ENCODE measurements around the gene CORO2B. TPM values are rescaled to one million over a fixed set of nuclear protein-coding genes. Genes with fewer than 3 reads are reported as not detected.

The CORO2B gene
- total RNA-seq, 1 experiment from 2014 or later = 0.17 TPM

DNA sequence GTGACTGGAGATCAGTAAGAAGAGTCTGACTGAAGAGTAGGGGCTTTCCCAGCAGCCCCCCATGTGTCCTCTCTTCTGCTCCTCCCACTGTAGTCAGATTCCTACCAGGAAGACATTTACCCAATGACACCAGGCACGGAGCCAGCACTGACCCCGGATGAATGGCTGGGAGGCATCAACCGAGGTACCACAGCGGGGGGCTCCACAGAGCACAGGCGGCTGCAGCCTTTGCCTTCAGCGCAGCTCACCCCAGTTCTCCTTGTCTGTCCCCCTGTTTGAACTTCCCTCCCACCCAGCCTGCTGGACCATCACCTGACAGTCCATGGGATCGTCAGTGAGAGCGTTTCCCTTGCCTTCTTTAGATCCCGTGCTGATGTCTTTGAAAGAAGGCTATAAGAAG lies 140.3 kb downstream of the CORO2B start:
- in situ Hi-C loops (cut with HindIII; ENCODE audit: low pct_unique_long_range_greater_than_20kb, low sequenced_read_pairs) = no loop called here
- no peak for DNase-seq (ENCODE audit: low read depth)

DNA sequence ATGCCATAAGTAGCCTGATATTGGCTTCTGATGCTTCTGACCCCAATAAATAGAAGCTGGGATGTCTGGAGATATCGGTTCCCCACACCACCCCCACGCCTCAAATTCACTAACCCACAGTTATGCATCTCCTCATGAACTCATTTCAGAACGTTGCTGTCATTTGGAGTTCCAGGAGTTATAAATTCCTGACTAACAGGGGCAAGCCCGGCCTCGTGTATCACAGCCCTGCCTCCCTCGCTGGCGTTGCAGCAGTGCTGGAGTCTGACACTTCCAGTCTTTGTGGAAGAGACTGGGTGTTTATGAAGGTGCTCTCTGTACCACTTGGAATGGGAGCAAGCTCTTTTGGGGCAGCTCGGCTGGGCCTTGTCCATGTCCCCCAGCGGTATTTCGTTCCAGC lies 140.9 kb downstream of the CORO2B start:
- in situ Hi-C loops (cut with HindIII; ENCODE audit: low pct_unique_long_range_greater_than_20kb, low sequenced_read_pairs) = no loop called here
- DNase-seq (ENCODE audit: low read depth) = no peak

DNA sequence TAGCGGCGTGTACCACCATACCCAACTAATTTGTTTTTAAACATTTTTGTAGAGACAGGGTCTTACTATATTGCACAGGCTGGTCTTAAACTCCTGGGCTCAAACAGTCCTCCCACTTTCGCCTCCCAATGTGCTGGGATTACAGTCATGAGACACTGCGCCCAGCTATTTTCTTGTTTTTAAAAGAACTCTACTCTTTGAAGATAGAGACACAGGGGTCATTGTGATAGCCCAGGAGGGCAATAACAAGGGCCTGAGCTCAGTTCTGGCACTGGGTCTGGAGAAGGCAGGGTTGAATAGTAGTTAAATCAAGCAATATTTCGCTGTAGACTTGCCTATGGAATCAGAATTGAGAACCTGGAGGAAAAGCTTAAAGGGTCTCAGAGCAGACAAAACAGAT lies 143.1 kb downstream of the CORO2B start:
- in situ Hi-C loops (cut with HindIII; ENCODE audit: low pct_unique_long_range_greater_than_20kb, low sequenced_read_pairs) = no loop called here
- DNase-seq (ENCODE audit: low read depth) = no peak

DNA sequence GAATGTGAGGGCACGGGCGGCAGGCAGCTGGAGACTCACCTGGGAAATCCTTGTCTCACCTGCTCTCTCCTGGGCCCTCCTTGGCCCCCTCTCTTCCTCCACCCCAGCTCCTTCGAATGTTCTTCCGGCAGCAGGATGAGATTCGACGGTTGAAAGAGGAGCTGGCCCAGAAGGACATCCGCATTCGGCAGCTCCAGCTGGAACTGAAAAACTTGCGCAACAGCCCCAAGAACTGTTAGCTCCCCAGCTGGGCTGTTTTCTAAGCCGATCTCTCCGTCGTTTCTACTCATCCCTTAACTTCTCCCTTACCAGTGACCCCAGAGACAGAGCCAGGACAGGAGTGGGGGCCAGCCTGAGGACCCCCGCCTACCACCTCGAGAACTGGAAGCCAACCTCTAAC lies 146.9 kb downstream of the CORO2B start:
- in situ Hi-C loops (cut with HindIII; ENCODE audit: low pct_unique_long_range_greater_than_20kb, low sequenced_read_pairs) = no loop called here
- no peak for DNase-seq (ENCODE audit: low read depth)

DNA sequence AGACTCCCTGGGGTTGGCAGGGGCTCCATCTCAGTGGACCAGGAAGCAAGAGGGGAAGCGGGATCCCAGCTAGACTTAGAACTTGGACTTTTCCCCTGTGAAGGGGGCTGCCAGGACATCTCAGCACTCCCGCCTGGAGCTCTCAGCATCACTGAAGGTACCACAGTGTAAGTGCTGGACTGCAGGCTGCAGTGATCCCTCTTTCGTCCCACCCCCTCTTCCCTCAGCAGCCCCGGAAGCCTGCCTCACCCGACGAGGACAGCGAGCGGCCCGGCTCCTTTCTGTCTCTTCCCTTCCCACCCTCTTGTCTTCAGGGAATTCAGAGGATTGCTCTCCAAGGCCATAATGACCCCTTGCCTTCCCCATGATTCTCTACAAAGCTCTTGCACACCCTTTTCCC lies 147.5 kb downstream of the CORO2B start:
- in situ Hi-C loops (cut with HindIII; ENCODE audit: low pct_unique_long_range_greater_than_20kb, low sequenced_read_pairs) = no loop called here

DNA sequence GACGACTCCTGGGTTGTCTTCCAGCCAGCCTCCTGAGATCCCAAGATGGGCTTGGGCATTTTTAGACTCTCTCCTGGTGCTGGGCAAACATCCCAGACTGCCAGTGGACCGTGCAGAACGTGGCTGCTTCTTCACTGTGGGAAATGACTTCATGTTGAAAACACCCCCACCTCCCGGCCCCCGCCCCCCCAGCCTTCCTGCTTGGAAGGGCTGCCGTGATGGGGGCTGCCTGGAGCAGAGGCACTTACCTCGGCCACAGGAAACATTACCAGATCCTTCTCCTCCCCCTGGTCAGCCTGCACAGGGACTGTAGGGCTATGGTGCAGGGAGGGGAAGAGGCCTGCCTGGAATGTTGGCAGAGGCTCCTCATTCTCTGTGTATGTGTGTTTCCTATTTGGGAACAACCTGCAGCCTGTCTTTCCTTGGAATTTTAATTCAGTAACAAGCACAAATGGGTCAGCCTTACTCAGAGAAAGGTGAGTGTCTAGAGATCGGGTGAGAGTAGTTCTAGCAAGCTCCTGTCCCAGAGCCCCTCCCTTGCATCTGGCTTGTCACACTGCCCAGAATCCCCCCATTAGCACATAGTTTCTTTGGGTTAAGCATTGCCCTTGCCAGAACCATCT lies 151.1 kb downstream of the CORO2B start:
- no peak for DNase-seq (ENCODE audit: low read depth)
- in situ Hi-C loops (cut with HindIII; ENCODE audit: low pct_unique_long_range_greater_than_20kb, low sequenced_read_pairs) = no loop called here

More for the DNA sequence above, 147.5 kb downstream of the CORO2B start:
- no peak for DNase-seq (ENCODE audit: low read depth)

DNA sequence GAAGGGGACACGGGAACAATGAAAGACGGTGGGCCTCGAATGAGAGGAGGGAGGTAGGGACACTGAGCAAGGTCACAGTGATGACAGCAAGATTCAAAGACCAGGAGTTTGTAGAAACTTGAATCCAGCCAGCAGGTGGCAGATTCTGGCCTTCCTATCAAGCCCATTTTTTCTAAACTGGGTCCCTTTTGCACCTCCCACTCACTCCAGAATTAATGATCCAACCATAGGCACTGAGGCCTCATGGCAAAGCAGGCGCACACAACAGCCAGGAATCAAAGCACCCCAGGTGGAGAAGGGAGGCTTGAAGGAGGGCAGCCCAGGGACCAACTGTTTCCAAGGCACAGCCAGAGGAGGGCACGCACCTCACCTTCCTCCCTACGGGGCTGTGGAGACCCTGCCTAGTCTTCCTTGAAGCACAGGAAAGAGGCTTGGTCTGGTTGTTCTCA lies 151.7 kb downstream of the CORO2B start:
- DNase-seq (ENCODE audit: low read depth) = peak; percentile 27
- in situ Hi-C loops (cut with HindIII; ENCODE audit: low pct_unique_long_range_greater_than_20kb, low sequenced_read_pairs) = no loop called here

DNA sequence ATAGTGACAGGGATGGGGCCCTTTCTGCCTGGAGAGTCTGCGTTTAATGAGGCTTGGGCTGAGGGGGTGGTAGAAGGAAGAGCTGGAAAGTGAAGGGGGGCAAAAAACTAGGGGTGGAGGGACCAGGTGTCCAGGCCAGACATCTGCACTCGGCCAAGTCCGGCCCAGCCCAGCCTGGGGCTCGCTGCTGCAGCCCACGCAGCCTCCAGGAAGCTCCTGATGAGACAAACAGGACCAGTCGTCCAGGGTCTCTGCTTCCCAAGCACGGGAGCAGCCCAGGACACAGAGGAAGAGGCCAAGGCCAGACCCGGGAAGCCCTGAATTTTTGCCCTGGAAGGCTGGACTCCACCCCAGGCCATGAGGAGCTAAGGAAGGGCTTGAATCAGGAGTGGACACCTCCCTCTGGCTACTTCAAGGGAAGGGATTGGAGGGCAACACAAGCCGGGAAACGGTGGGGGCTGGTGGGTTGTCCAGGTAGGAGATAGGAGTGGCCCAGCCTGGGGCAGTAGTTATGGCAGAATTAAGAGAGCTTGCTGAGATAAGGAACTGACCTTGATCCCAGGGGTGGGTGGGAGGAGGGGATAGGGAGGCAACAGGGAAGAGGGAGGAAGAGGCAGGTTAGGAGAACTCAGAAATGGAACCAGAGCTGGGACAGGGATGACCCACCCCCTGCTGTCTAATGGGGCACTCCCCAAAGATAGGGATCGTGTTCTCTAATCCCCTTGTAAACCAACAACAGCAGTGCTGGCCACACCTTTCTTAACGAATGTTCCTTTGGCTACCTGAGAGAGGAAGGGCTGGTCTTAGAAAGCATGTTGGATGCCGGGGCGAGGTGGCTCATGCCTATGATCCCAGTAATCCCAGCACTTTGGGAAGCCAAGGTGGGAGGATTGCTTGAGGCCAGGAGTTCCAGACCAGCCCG lies 152.4 kb downstream of the CORO2B start:
- no peak for DNase-seq (ENCODE audit: low read depth)
- in situ Hi-C loops (cut with HindIII; ENCODE audit: low pct_unique_long_range_greater_than_20kb, low sequenced_read_pairs) = no loop called here

DNA sequence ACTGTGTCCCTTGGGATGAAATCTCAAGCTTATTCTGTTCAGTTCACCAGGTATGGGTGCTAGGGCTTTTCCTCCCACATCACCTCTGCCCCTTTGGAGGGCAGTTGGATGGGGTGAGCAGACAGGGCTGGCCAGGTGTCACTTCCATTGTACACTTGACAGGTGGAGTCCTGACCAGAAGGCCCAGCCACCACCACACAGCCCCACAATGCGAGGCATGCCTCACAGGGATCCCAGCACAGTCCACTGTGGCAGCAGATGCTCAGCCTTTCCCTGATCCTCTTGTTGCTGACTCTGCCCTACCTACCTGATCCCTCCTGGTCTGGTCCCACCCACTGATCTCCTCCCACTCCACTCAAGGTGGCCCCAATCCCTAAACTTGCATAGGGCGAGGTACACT lies 153.7 kb downstream of the CORO2B start:
- DNase-seq (ENCODE audit: low read depth) = no peak
- in situ Hi-C loops (cut with HindIII; ENCODE audit: low pct_unique_long_range_greater_than_20kb, low sequenced_read_pairs) = no loop called here

DNA sequence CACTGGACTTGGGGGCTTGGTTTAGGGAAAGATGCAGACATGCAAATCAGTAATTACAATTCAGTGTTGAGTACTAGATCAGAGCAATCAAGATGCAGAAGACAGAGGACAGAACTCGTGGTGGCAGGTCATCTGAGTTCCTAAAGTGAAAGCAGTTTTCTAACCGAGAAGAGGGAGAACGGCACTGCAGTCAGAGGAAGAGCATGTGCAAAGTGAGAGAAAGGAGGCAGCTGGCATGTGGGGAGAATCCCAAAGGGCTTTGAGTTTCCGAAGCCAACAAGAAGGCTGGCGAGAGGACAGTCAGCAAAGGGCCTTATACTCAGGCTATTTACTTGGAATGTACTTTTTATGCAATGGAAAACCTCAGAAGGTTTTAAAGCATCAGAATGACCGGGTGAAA lies 154.9 kb downstream of the CORO2B start:
- no peak for DNase-seq (ENCODE audit: low read depth)
- in situ Hi-C loops (cut with HindIII; ENCODE audit: low pct_unique_long_range_greater_than_20kb, low sequenced_read_pairs) = no loop called here

DNA sequence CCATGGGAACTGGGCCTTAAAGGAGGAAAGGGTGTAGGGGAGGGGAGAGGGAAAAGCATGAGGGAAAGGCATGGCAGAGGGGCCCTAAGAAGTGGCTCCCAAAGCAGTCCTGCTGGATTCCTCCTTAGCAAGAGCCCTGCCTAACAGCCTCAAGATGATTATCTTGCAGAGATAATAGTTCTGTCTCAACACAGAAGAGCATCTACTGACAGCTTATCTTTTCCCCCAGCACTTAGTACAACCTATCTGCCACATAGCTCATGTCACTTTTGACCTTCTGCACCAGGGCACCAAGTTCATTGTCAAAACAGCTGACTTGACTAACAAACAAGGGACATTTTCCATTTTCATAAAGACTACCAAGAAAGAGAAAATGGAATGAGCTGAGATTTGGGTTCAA lies 155.6 kb downstream of the CORO2B start:
- DNase-seq (ENCODE audit: low read depth) = no peak
- in situ Hi-C loops (cut with HindIII; ENCODE audit: low pct_unique_long_range_greater_than_20kb, low sequenced_read_pairs) = no loop called here

DNA sequence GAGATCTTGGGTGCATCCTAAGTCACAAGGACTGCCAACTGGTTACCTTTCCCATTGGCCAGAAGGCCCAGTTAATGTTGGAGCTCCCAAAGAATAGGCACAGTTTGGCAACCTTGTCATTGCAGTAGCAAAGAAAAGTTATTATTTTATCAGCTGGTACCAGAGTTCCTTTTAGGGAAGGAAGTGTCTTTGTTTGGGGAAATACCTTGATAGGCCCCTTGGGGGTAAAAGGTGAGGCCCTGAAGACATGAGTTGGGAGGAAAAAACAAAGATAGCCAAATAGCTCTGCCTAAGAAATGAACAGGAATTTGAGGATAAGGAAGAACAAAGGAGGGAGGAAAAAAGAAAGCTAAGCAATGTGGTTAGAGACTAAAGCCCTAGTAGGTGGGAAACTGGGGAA lies 156.1 kb downstream of the CORO2B start:
- no peak for DNase-seq (ENCODE audit: low read depth)

DNA sequence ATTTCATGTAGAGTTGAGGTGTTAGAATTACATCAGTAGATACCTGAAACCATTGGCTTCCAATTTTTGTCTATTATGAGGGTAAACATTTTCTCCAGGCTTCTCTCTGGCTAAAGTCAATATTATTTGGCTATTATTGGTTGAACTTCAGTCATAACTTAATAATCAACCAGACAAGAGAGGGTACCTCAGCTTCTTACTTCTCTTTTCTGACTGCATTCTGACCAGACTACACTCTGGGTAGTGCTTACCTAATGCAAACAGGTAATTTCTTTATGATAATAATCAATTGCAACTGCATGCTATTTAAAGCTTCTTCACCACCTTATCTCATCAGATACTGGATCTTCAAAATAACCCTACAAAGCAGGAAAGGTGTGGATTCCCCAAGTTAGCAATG lies 156.8 kb downstream of the CORO2B start:
- DNase-seq (ENCODE audit: low read depth) = no peak
- in situ Hi-C loops (cut with HindIII; ENCODE audit: low pct_unique_long_range_greater_than_20kb, low sequenced_read_pairs) = no loop called here

More for the DNA sequence above, 156.1 kb downstream of the CORO2B start:
- in situ Hi-C loops (cut with HindIII; ENCODE audit: low pct_unique_long_range_greater_than_20kb, low sequenced_read_pairs) = no loop called here

DNA sequence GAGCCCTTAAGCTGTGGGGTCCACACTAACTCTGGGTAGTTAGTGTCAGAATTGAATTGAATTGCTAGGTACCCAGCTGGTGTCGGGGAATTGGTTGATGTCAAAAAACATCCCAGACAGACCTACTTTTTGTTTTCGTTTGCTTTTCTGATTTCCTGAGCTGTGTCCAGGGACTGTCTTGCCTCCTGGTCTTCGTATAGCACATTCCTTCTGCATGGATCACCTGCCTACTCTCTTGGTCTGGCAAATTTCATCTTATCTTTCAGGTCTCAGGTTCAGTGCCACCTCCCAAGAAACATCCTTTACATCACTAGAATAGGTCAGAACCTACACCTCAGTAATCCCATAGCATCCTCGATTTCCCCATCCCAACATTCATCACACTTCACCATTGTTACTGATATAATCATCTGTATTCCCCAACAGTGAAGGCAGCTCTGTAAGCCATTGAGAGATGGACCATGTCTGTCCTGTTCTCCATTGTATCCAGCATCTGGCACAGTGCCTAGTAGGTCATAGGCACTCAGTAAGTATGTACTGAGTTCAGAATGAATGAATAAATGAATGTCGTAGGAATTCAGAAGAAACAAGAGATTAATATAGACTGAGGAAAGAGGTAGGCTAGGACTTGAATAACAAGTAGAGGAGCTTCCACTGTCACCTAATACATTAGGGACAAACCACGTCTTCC lies 160.7 kb downstream of the CORO2B start:
- in situ Hi-C loops (cut with HindIII; ENCODE audit: low pct_unique_long_range_greater_than_20kb, low sequenced_read_pairs) = no loop called here

DNA sequence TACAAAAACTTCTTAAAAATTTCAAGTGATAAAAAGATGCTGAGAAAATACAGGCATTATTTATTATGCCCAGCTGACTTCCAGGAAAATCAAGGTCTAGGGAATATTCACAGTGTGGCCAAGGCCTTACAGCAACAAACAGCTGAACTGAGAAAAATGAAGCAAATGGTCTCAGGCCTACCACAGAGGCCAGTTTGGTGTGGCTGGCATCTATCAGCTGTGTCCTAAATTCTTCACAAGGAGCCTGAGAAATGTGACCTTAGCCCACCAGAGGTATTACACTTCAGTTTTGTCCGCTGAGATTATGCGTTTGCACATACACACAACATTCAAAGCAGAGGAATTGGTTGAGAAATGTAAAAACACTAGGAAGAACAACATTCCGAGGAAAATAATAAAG lies 164.5 kb downstream of the CORO2B start:
- no peak for DNase-seq (ENCODE audit: low read depth)
- in situ Hi-C loops (cut with HindIII; ENCODE audit: low pct_unique_long_range_greater_than_20kb, low sequenced_read_pairs) = no loop called here

More for the DNA sequence above, 160.7 kb downstream of the CORO2B start:
- DNase-seq (ENCODE audit: low read depth) = no peak

DNA sequence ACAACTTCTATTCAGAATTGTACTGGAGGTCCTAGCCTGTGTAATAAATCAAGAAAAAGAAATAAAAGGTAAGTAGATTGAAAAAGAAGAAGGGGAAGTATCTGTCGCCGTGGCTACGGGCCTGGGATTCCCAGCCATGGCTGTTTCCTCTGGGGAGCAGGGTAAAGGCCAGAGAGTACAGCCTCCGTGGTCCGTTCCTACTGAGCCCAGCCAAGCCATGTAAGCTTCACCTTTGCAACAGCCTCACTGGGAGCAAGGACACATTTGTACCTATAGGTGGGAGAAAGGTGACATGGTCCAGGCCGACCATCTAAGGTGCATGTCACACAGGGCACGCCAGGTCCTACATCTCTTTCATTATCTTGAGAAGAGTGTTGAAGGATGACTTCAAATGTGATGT lies 170.6 kb downstream of the CORO2B start:
- in situ Hi-C loops (cut with HindIII; ENCODE audit: low pct_unique_long_range_greater_than_20kb, low sequenced_read_pairs) = no loop called here

DNA sequence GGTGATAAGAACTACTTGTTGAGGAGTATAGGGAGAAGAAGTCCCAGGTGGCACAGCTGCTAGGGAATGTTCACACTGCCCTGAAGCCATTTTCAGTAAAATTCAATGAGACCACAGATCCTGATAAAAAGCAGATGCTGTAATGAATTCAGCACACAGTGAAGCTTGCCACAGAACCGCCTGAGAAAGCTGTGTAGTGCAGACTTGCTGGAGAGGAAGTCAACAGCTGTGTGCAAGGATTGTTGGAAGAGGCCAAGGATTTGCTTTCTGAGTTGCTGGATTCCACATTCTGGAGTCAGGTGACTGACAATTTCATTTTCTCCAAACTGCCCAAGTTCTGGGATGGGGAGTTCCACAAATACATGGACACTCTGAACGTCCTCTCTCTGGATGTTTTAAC lies 171.0 kb downstream of the CORO2B start:
- no peak for DNase-seq (ENCODE audit: low read depth)
- in situ Hi-C loops (cut with HindIII; ENCODE audit: low pct_unique_long_range_greater_than_20kb, low sequenced_read_pairs) = no loop called here

More for the DNA sequence above, 170.6 kb downstream of the CORO2B start:
- DNase-seq (ENCODE audit: low read depth) = no peak

DNA sequence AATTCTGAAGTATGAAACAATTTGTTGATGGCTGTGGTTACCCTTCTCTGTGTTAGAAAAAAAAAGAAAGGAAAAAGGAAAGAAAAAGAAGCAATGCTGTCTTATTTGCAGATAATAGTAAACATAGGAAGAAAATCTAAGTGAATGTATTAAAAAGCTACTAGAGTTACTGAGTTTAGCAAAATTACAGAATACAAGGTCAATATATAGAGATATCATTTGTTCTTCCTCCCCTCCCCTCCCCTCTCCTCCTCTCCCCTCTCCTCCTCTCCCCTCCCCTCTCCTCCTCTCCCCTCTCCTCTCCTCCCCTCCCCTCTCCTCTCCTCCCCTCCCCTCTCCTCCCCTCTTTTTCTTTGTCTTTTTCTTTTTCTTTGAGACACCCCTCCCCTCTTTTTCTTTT lies 172.8 kb downstream of the CORO2B start:
- in situ Hi-C loops (cut with HindIII; ENCODE audit: low pct_unique_long_range_greater_than_20kb, low sequenced_read_pairs) = no loop called here
- DNase-seq (ENCODE audit: low read depth) = no peak

DNA sequence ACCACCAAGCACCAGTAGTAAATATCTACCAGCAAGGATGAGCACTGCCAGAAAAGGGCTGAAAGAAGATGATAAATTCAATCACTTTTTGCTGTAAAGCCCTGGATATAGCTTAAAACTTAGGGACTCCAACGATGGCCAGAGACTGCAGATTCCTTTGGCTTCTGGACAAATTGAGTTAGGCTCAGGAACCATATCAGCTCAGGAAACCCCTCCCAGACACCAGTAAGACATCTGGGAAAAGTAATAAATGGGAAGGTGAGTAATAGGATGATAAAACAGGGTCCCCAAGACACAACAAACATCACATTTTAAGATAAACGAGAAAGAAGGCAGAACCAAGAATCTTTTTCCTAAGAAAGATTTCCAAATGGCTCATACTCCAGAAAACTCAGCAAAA lies 176.9 kb downstream of the CORO2B start:
- DNase-seq (ENCODE audit: low read depth) = no peak
- in situ Hi-C loops (cut with HindIII; ENCODE audit: low pct_unique_long_range_greater_than_20kb, low sequenced_read_pairs) = no loop called here
